GM18519 (cell line): ENCODE data around the gene PDE12.

ENCODE experiments used
- ATAC-seq: cut with Tn5 transposase; IDR thresholded peaks from one replicate; pipeline ENCODE4 v1.9.1; 2021; ENCODE audit warnings: mild to moderate bottlenecking, moderate library complexity; ENCODE audit not compliant: unreplicated experiment, low FRiP score

Gene PDE12

GRCh38 chr3:57555738-57556458 lies at the start of gene PDE12:
PDE12 (plus strand) TSS chr3:57556274; CDS start chr3:57556380, 106 bp downstream.
- peak; percentile 72 for ATAC-seq

- no peak for ATAC-seq
Measured at GRCh38 chr3:57512166-57512565, 43.9 kb upstream of the PDE12 start.

GRCh38 chr3:57518276-57518915 lies 37.7 kb upstream of the PDE12 start:
- ATAC-seq = no peak

- ATAC-seq = no peak
Measured at GRCh38 chr3:57530071-57530608, 25.9 kb upstream of the PDE12 start.

- no peak for ATAC-seq
Measured at GRCh38 chr3:57538465-57538864, 17.6 kb upstream of the PDE12 start.

- ATAC-seq = no peak
Measured at GRCh38 chr3:57544181-57545125, 11.6 kb upstream of the PDE12 start, which contains the start of gene DNAH12. DNAH12 (minus strand) TSS chr3:57544344; CDS start chr3:57542870, 1,474 bp downstream.

- no peak for ATAC-seq
Measured at GRCh38 chr3:57545636-57546268, 10.3 kb upstream of the PDE12 start.

GRCh38 chr3:57546616-57547015 lies 9.5 kb upstream of the PDE12 start:
- no peak for ATAC-seq

GRCh38 chr3:57555306-57555705 lies 768 bp upstream of the PDE12 start:
- no peak for ATAC-seq

- no peak for ATAC-seq
Measured at GRCh38 chr3:57556459-57557084, 498 bp downstream of the PDE12 start.

GRCh38 chr3:57557085-57557537 lies 1.0 kb downstream of the PDE12 start:
- no peak for ATAC-seq

GRCh38 chr3:57559526-57559925 lies 3.5 kb downstream of the PDE12 start:
- ATAC-seq = no peak

- no peak for ATAC-seq
Measured at GRCh38 chr3:57569859-57570450, 13.9 kb downstream of the PDE12 start.

GRCh38 chr3:57570878-57571277 lies 14.8 kb downstream of the PDE12 start:
- ATAC-seq = no peak

GRCh38 chr3:57572096-57572495 lies 16.0 kb downstream of the PDE12 start:
- no peak for ATAC-seq

- ATAC-seq = no peak
Measured at GRCh38 chr3:57575966-57576626, 20.0 kb downstream of the PDE12 start.

- no peak for ATAC-seq
Measured at GRCh38 chr3:57577801-57578200, 21.7 kb downstream of the PDE12 start.

- ATAC-seq = no peak
Measured at GRCh38 chr3:57582474-57583168, 26.5 kb downstream of the PDE12 start.
